MM.1S (cell line): ENCODE data around the gene LCNL1.

Experiments
- CTCF ChIP-seq: fragments of 300-600 bp; sonication (generic); IDR thresholded peaks from 2 replicates; pipeline ENCODE4 v1.5.1; 2016; ENCODE audit warnings: antibody characterized with exemption, low read length, mixed read lengths
- EZH2 ChIP-seq: fragments of 300-600 bp; sonication (generic); optimal IDR thresholded peaks from 2 replicates; pipeline ENCODE3; 2017; ENCODE audit warnings: low read depth, mild to moderate bottlenecking, antibody characterized with exemption, low read length, mixed read lengths

DNA sequence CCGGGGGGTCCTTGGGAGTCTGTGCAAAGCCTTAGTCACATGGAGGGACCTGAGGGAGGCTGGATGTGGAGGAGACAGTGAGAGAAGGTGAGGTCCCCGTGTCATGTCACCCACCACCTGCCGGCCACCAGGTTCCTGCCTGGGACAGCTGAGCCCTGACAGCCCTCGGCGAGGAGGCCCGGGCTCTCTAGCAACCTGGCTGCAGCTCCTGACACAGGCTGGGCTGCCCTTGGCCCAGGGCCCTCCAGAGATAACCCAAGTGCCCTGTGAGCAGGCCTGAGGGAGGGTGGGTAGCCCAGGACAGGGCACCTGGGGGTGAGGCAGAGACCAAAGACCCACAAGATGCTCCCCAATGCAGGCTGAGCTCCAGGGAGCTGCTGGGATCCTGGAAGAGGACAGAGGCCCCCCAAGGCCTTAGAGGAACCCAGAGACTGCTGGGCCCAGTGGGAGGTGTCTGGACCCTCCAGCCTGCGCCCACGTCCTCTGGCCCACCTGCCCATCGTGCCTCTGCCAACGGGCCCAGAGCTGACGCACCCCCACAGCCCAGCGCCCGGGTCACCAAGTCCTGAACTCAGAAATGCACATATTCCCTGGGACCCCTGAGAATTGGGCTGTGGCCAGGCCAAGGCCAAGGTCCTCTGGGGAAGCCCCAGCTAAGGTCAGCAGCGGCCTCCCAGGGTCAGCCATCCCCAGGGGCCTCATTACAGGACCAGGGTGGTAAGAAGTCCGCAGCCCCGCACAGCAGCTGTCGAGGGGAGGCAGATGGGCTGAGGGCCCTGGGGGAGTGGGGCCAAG is 14.3 kb upstream of the LCNL1 start:
- TF ChIP-seq CTCF (no peak), EZH2 (no peak)
